Measurements from ENCODE around the gene EHMT1. TPM values are rescaled to one million over a fixed set of nuclear protein-coding genes. Genes with fewer than 3 reads are reported as not detected.

The EHMT1 gene
- polyA plus RNA-seq, 1 experiment, result 23.3 TPM

GRCh38 chr9:137834846-137835546 is 216.2 kb downstream of the EHMT1 start:
- peaks cover 23% of the 10 kb centered on the region for H3K36me3 ChIP-seq (ENCODE audit: control insufficient read depth, insufficient read depth, low read length)
- ChIA-PET CTCF (no interaction called here), POLR2A (no interaction called here)
- no peak overlapping the region for H3K4me3 ChIP-seq (ENCODE audit: low read depth, low read length)
- no peak for DNase-seq (ENCODE audit: low read depth)
- no peaks in the 10 kb centered on the region for H3K27me3 ChIP-seq (ENCODE audit: control insufficient read depth, insufficient read depth, low read length)
- TF ChIP-seq CTCF (IDR thresholded peaks at IDR 0.05; ENCODE audit: insufficient read depth, low read depth, low read length), result no peak

- CTCF ChIA-PET, result interaction anchor here (1.9 kb wide), 1 partner anchor 11 kb away, joined by 4 read pairs; no protein-coding TSS in a partner anchor
- TF ChIP-seq CTCF (IDR thresholded peaks at IDR 0.05; ENCODE audit: insufficient read depth, low read depth, low read length), result no peak
- peaks cover 22% of the 10 kb centered on the region for H3K36me3 ChIP-seq (ENCODE audit: control insufficient read depth, insufficient read depth, low read length)
- H3K4me3 ChIP-seq (ENCODE audit: low read depth, low read length), result no peak overlapping the region
- H3K27me3 ChIP-seq (ENCODE audit: control insufficient read depth, insufficient read depth, low read length), result no peaks in the 10 kb centered on the region
- no peak for DNase-seq (ENCODE audit: low read depth)
- POLR2A ChIA-PET, result no interaction called here
Measured at GRCh38 chr9:137836151-137836830, 217.5 kb downstream of the EHMT1 start.

GRCh38 chr9:137836831-137837241 is 218.0 kb downstream of the EHMT1 start:
- CTCF ChIA-PET, result interaction anchor here (1.9 kb wide), 1 partner anchor 11 kb away, joined by 4 read pairs; no protein-coding TSS in a partner anchor
- H3K27me3 ChIP-seq (ENCODE audit: control insufficient read depth, insufficient read depth, low read length), result no peaks in the 10 kb centered on the region

GRCh38 chr9:137837345-137838278 is 218.8 kb downstream of the EHMT1 start:
- no peak for TF ChIP-seq CTCF (IDR thresholded peaks at IDR 0.05; ENCODE audit: insufficient read depth, low read depth, low read length)
- H3K4me3 ChIP-seq (ENCODE audit: low read depth, low read length), result no peak overlapping the region
- H3K36me3 ChIP-seq (ENCODE audit: control insufficient read depth, insufficient read depth, low read length), result peaks cover 21% of the 10 kb centered on the region
- H3K27me3 ChIP-seq (ENCODE audit: control insufficient read depth, insufficient read depth, low read length), result no peaks in the 10 kb centered on the region
- ChIA-PET POLR2A (no interaction called here), CTCF (interaction anchor here (1.9 kb wide), 1 partner anchor 10 kb away, joined by 4 read pairs; no protein-coding TSS in a partner anchor)
- DNase-seq (ENCODE audit: low read depth), result no peak

More at GRCh38 chr9:137836831-137837241, 218.0 kb downstream of the EHMT1 start:
- TF ChIP-seq CTCF (IDR thresholded peaks at IDR 0.05; ENCODE audit: insufficient read depth, low read depth, low read length), result no peak
- POLR2A ChIA-PET, result no interaction called here
- DNase-seq (ENCODE audit: low read depth), result no peak
- H3K4me3 ChIP-seq (ENCODE audit: low read depth, low read length), result no peak overlapping the region
- peaks cover 22% of the 10 kb centered on the region for H3K36me3 ChIP-seq (ENCODE audit: control insufficient read depth, insufficient read depth, low read length)
